ENCODE results near the gene PPP6R2.
"Not testable (repeated sequence)": the region's sequence is repeated elsewhere in the genome, so short reads cannot be mapped to it uniquely, and the experiment has no call there.

- TF ChIP-seq CTCF, POLR2A (IDR thresholded peaks at IDR 0.05): not testable (repeated sequence)
Observed at GRCh38 chr22:50408954-50409353, 65.8 kb downstream of the PPP6R2 start.

Measured in thyroid gland (tissue), 4 donors.